GM18519 (cell line): ENCODE results near the gene GALNT9.

Experiments
- ATAC-seq: cut with Tn5 transposase; IDR thresholded peaks from one replicate; pipeline ENCODE4 v1.9.1; 2021; ENCODE audit warnings: mild to moderate bottlenecking, moderate library complexity; ENCODE audit not compliant: unreplicated experiment, low FRiP score

GALNT9 gene

GRCh38 chr12:132163041-132163910 is 166.1 kb downstream of the GALNT9 start:
- no peak for ATAC-seq

GRCh38 chr12:132162508-132163031 is 166.8 kb downstream of the GALNT9 start:
- ATAC-seq = no peak

- no peak for ATAC-seq
These were observed 167.4 kb downstream of the GALNT9 start for GRCh38 chr12:132161796-132162507.

GRCh38 chr12:132161036-132161781 is 168.2 kb downstream of the GALNT9 start:
- no peak for ATAC-seq

- no peak for ATAC-seq
These were observed 168.8 kb downstream of the GALNT9 start for GRCh38 chr12:132160601-132161035.

- ATAC-seq = no peak
These were observed 169.4 kb downstream of the GALNT9 start for GRCh38 chr12:132160016-132160415.

GRCh38 chr12:132159555-132160003 is 169.8 kb downstream of the GALNT9 start:
- ATAC-seq = no peak

GRCh38 chr12:132158677-132159554 is 170.5 kb downstream of the GALNT9 start:
- no peak for ATAC-seq

GRCh38 chr12:132157733-132158409 is 171.5 kb downstream of the GALNT9 start:
- no peak for ATAC-seq

- ATAC-seq = no peak
These were observed 172.6 kb downstream of the GALNT9 start for GRCh38 chr12:132156573-132157325.

GRCh38 chr12:132155771-132156572 is 173.4 kb downstream of the GALNT9 start:
- ATAC-seq = no peak

- no peak for ATAC-seq
These were observed 174.2 kb downstream of the GALNT9 start for GRCh38 chr12:132154941-132155770.

- ATAC-seq = no peak
These were observed 175.0 kb downstream of the GALNT9 start for GRCh38 chr12:132154341-132154761.

GRCh38 chr12:132153501-132154340 is 175.7 kb downstream of the GALNT9 start:
- ATAC-seq = no peak

- ATAC-seq = no peak
These were observed 176.4 kb downstream of the GALNT9 start for GRCh38 chr12:132152953-132153352.

GRCh38 chr12:132152411-132152821 is 177.0 kb downstream of the GALNT9 start:
- ATAC-seq = no peak
